ENCODE measurements around the gene EMILIN3. TPM values are rescaled to one million over a fixed set of nuclear protein-coding genes. Genes with fewer than 3 reads are reported as not detected.

The EMILIN3 gene
- total RNA-seq, 2 donors from 2014 or later: 1.8 to 4.9 TPM

GRCh38 chr20:41352666-41353065 is 14.0 kb downstream of the EMILIN3 start:
- Histone ChIP-seq H3K27me3 (no peaks in the 10 kb centered on the region), H3K36me3 (peaks cover 34% of the 10 kb centered on the region), H3K4me1 (no peaks in the 10 kb centered on the region), H3K27ac (no peak overlapping the region), H3K9me3 (no peaks in the 10 kb centered on the region), H3K4me3 (no peak overlapping the region)
- no peak for TF ChIP-seq CTCF (IDR thresholded peaks at IDR 0.05)
- no peak for DNase-seq (ENCODE audit: low spot score)

GRCh38 chr20:41352106-41352505 is 14.5 kb downstream of the EMILIN3 start:
- Histone ChIP-seq H3K4me3 (no peak overlapping the region), H3K27me3 (no peaks in the 10 kb centered on the region), H3K9me3 (no peaks in the 10 kb centered on the region), H3K27ac (no peak overlapping the region), H3K36me3 (peaks cover 28% of the 10 kb centered on the region), H3K4me1 (no peaks in the 10 kb centered on the region)
- no peak for DNase-seq (ENCODE audit: low spot score)
- TF ChIP-seq CTCF (IDR thresholded peaks at IDR 0.05): no peak

GRCh38 chr20:41350408-41350962 is 16.1 kb downstream of the EMILIN3 start:
- Histone ChIP-seq H3K4me3 (no peak overlapping the region), H3K4me1 (no peaks in the 10 kb centered on the region), H3K27ac (no peak overlapping the region), H3K36me3 (peaks cover 33% of the 10 kb centered on the region), H3K9me3 (no peaks in the 10 kb centered on the region), H3K27me3 (no peaks in the 10 kb centered on the region)
- DNase-seq (ENCODE audit: low spot score): no peak
- no peak for TF ChIP-seq CTCF (IDR thresholded peaks at IDR 0.05)

GRCh38 chr20:41349943-41350342 is 16.7 kb downstream of the EMILIN3 start:
- no peak for DNase-seq (ENCODE audit: low spot score)
- no peak for TF ChIP-seq CTCF (IDR thresholded peaks at IDR 0.05)
- H3K9me3 ChIP-seq: no peaks in the 10 kb centered on the region
- H3K4me3 ChIP-seq: no peak overlapping the region
- no peaks in the 10 kb centered on the region for H3K27me3 ChIP-seq
- H3K36me3 ChIP-seq: peaks cover 33% of the 10 kb centered on the region
- no peak overlapping the region for H3K27ac ChIP-seq
- no peaks in the 10 kb centered on the region for H3K4me1 ChIP-seq

- H3K36me3 ChIP-seq: peaks cover 33% of the 10 kb centered on the region
- H3K4me1 ChIP-seq: no peaks in the 10 kb centered on the region
- H3K27ac ChIP-seq: no peak overlapping the region
- no peaks in the 10 kb centered on the region for H3K27me3 ChIP-seq
- H3K4me3 ChIP-seq: no peak overlapping the region
- TF ChIP-seq CTCF (IDR thresholded peaks at IDR 0.05): no peak
- no peaks in the 10 kb centered on the region for H3K9me3 ChIP-seq
- DNase-seq (ENCODE audit: low spot score): no peak
Observed at GRCh38 chr20:41349266-41349665, 17.4 kb downstream of the EMILIN3 start.
